ENCODE results near the gene GIPR. TPM values are rescaled to one million over a fixed set of nuclear protein-coding genes. Genes with fewer than 3 reads are reported as not detected.
A peak's percentile ranks its signal among the peaks of the same experiment; 100 is the strongest.

The GIPR gene
- total RNA-seq, 1 donor from 2014 or later: 4.2 TPM

- peaks cover 18% of the 10 kb centered on the region for H3K4me1 Mint-ChIP-seq
- H3K27ac Mint-ChIP-seq: peak within 1 kb of the TSS; percentile 97
- peak; percentile 99 for DNase-seq
- peak within 1 kb of the TSS; percentile 94 for H3K4me3 Mint-ChIP-seq
- intact Hi-C loops (cut with micrococcal nuclease): loop anchor here (1.0 to 2.0 kb wide), 10 partner anchors 10 to 195 kb away; partner anchors contain the start of genes FBXO46, GIPR, IRF2BP1 and OPA3
- peaks cover 54% of the 10 kb centered on the region for H3K36me3 Mint-ChIP-seq (ENCODE audit: low read depth)
- no peaks in the 10 kb centered on the region for H3K9me3 Mint-ChIP-seq
- no peaks in the 10 kb centered on the region for H3K27me3 Mint-ChIP-seq
These were observed 23.6 kb downstream of the GIPR start, which contains the start of gene SNRPD2 for GRCh38 chr19:45691516-45692186. Gene SNRPD2 (minus strand): TSS chr19:45691953. CDS start chr19:45691888, 65 bp downstream.

GRCh38 chr19:45692187-45693105 lies 24.4 kb downstream of the GIPR start, which contains the start of gene QPCTL:
Gene QPCTL (plus strand): TSS chr19:45692666. CDS start chr19:45692704, 38 bp downstream.
- peak; percentile 99 for DNase-seq
- H3K36me3 Mint-ChIP-seq (ENCODE audit: low read depth): peaks cover 49% of the 10 kb centered on the region
- peak within 1 kb of the TSS; percentile 94 for H3K4me3 Mint-ChIP-seq
- no peaks in the 10 kb centered on the region for H3K9me3 Mint-ChIP-seq
- peaks cover 19% of the 10 kb centered on the region for H3K4me1 Mint-ChIP-seq
- intact Hi-C loops (cut with micrococcal nuclease): loop anchor here (1.0 to 2.0 kb wide), 10 partner anchors 11 to 194 kb away; partner anchors contain the start of genes FBXO46, GIPR, IRF2BP1 and OPA3
- H3K27me3 Mint-ChIP-seq: no peaks in the 10 kb centered on the region
- peak within 1 kb of the TSS; percentile 97 for H3K27ac Mint-ChIP-seq

DNA sequence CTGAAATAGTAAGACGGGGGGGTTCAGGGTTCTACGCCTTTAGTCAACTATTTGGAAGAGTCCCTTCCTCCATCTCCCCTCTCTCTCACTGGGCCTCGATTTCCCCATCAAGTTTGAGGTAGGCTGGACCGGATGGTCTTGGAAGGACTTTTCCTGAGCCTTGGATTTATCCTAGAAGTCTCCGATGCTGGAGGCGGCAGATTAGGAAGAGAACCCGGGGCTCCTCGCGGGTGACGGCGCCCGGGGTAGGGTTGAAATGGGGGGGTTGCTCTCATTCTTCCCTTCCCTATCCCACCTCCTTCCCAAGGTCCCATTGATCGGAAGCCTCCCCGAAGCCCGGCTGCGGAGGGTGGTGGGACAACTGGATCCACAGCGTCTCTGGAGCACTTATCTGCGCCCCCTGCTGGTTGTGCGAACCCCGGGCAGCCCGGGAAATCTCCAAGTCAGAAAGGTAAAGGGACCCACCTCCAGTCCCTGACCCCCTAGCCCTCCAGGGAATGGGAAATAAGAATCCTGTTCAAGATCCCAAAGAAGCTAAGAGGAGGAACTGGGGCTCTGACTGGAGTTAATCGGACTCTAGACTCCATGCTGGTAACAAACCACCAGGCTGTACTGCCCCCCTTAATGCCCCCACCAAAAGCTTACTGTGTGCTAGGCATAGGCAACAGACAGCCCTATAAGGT lies 25.2 kb downstream of the GIPR start:
- Mint-ChIP-seq H3K27me3 (no peaks in the 10 kb centered on the region), H3K4me1 (peaks cover 24% of the 10 kb centered on the region), H3K9me3 (no peaks in the 10 kb centered on the region), H3K4me3 (peak overlapping the region; percentile 94), H3K36me3 (ENCODE audit: low read depth) (peaks cover 48% of the 10 kb centered on the region), H3K27ac (peak overlapping the region; percentile 97)
- DNase-seq: peak; percentile 94
- intact Hi-C loops (cut with micrococcal nuclease): loop anchor here (2.0 kb wide), 1 partner anchor 24 kb away; the partner anchor contains the start of gene GIPR

GRCh38 chr19:45701676-45702075 lies 33.7 kb downstream of the GIPR start:
- H3K4me3 Mint-ChIP-seq: no peak overlapping the region
- intact Hi-C loops (cut with micrococcal nuclease): no loop called here
- DNase-seq: no peak
- no peaks in the 10 kb centered on the region for H3K27me3 Mint-ChIP-seq
- peaks cover 30% of the 10 kb centered on the region for H3K36me3 Mint-ChIP-seq (ENCODE audit: low read depth)
- no peaks in the 10 kb centered on the region for H3K9me3 Mint-ChIP-seq
- H3K27ac Mint-ChIP-seq: no peak overlapping the region
- H3K4me1 Mint-ChIP-seq: peaks cover 7% of the 10 kb centered on the region

- intact Hi-C loops (cut with micrococcal nuclease): no loop called here
These were observed 37.1 kb downstream of the GIPR start for GRCh38 chr19:45705115-45705514.

GRCh38 chr19:45705710-45706415 lies 37.8 kb downstream of the GIPR start:
- peaks cover 34% of the 10 kb centered on the region for H3K36me3 Mint-ChIP-seq (ENCODE audit: low read depth)
- H3K4me1 Mint-ChIP-seq: peaks cover 6% of the 10 kb centered on the region
- no peak overlapping the region for H3K4me3 Mint-ChIP-seq
- DNase-seq: no peak
- no peaks in the 10 kb centered on the region for H3K9me3 Mint-ChIP-seq
- H3K27me3 Mint-ChIP-seq: no peaks in the 10 kb centered on the region
- intact Hi-C loops (cut with micrococcal nuclease): no loop called here
- H3K27ac Mint-ChIP-seq: no peak overlapping the region

More at GRCh38 chr19:45705115-45705514, 37.1 kb downstream of the GIPR start:
- no peak overlapping the region for H3K27ac Mint-ChIP-seq
- H3K9me3 Mint-ChIP-seq: no peaks in the 10 kb centered on the region
- H3K4me1 Mint-ChIP-seq: peaks cover 3% of the 10 kb centered on the region
- no peak for DNase-seq
- peaks cover 29% of the 10 kb centered on the region for H3K36me3 Mint-ChIP-seq (ENCODE audit: low read depth)
- H3K4me3 Mint-ChIP-seq: no peak overlapping the region
- H3K27me3 Mint-ChIP-seq: no peaks in the 10 kb centered on the region

DNA sequence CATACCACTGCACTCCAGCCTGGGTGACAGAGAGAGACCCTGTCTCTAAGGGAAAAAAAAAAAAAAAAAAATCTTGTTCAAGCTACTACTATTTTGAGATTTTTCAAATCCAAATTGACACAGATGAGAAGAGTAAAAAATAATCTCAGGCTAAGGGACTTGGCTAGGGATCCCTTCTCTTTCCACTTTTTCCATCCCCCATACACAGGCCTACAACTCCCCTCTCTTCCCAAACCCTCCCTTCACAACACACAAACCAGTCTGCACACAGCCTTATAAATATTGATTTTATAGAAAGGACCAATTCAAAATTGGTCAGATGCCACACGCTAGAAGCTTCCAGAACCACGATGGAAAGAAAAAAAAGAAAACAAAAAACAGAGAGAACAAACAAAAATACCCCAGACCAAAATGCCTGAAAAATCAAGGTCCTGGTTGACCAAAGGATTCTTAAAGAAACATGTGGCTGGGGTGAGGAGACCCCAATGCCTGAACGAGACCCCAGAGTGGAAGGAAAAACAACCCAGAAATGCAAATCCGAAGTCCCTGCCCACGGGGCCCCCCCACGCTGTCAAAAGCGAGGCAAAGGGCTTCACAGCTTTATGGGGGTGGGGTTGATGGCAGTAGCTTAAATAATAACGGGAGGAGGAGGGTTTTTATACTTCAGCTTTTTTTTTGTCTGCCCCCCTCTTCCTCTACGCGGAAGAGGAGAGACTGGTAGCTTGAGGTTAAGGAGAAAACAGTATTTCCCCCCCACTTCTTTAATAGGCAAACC lies 42.5 kb downstream of the GIPR start:
- no peak overlapping the region for H3K4me3 Mint-ChIP-seq
- H3K27ac Mint-ChIP-seq: no peak overlapping the region
- no peak for DNase-seq
- no peaks in the 10 kb centered on the region for H3K9me3 Mint-ChIP-seq
- H3K27me3 Mint-ChIP-seq: no peaks in the 10 kb centered on the region
- H3K4me1 Mint-ChIP-seq: peaks cover 10% of the 10 kb centered on the region
- H3K36me3 Mint-ChIP-seq (ENCODE audit: low read depth): peaks cover 23% of the 10 kb centered on the region
- intact Hi-C loops (cut with micrococcal nuclease): no loop called here

DNA sequence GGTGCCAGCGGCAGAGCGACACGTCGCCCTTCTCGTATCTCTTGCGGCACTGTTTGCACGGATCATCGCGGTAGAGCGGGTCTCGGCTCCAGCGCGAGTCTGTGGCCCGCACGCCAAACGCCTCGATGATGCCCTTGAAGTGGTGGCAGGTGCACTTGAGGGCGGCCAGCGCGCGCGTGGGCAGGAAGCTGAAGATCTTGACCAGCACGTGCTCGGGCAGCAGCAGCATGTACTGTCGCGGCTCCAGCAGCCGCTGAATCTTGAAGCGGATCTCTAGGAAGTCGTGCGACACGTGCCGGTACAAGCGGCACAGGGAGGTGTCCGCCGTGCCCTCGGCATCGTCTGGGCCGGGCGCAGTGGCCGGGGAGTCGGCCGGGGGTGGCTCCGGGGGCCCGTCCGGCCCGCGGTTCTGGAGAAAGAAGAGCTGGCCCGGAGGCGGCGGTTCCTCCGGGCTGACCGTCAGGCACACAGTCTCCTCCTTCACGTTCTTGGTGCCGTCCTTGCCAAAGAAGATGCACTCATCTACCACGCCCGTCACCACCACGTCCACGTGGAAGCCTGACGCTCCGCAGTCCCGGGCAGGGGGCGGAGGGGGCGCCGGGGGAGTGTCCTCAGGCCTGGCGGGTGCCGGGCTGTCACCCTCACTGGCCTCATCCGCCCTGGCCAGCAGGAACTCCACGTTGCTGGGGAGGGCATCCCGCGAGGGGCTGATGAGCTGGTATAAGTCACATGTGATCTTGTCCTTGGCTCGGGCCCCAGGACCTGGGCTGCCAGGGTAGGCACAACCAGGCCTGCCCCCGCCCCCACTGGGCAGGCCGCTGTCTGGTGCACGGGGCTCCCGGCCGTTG lies 44.1 kb downstream of the GIPR start:
- intact Hi-C loops (cut with micrococcal nuclease): no loop called here
- no peaks in the 10 kb centered on the region for H3K27me3 Mint-ChIP-seq

GRCh38 chr19:45712699-45713067 lies 44.7 kb downstream of the GIPR start:
- Mint-ChIP-seq H3K27me3 (peaks cover 2% of the 10 kb centered on the region), H3K4me1 (peaks cover 23% of the 10 kb centered on the region), H3K27ac (no peak overlapping the region), H3K36me3 (ENCODE audit: low read depth) (peaks cover 27% of the 10 kb centered on the region), H3K4me3 (no peak overlapping the region), H3K9me3 (no peaks in the 10 kb centered on the region)
- intact Hi-C loops (cut with micrococcal nuclease): no loop called here
- no peak for DNase-seq

More for the DNA sequence above, 44.1 kb downstream of the GIPR start:
- Mint-ChIP-seq H3K27ac (no peak overlapping the region), H3K4me3 (no peak overlapping the region), H3K9me3 (no peaks in the 10 kb centered on the region), H3K4me1 (peaks cover 19% of the 10 kb centered on the region), H3K36me3 (ENCODE audit: low read depth) (peaks cover 23% of the 10 kb centered on the region)
- no peak for DNase-seq

DNA sequence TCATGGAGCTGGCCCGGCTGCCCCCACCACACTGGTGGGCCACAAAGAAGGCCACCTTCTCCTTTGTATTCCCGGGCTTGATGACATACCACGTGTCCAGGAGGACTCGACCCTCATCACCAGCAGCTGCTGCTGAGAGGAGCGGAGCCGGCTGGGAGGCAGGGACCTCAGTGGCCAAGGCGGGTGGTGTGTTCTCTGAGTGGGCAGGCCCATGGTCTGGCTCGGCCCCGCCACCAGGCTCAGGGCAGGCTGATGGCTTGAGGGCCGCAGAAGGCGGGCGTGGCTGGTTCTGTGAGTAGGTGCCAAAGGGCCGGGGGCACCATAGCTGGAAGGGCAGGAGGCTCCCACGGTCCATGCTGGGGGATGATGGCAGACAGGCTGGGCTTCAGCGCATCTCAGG lies 45.1 kb downstream of the GIPR start:
- H3K27ac Mint-ChIP-seq: no peak overlapping the region
- H3K9me3 Mint-ChIP-seq: no peaks in the 10 kb centered on the region
- no peak overlapping the region for H3K4me3 Mint-ChIP-seq
- H3K36me3 Mint-ChIP-seq (ENCODE audit: low read depth): peaks cover 28% of the 10 kb centered on the region
- no peak for DNase-seq
- H3K4me1 Mint-ChIP-seq: peaks cover 27% of the 10 kb centered on the region
- intact Hi-C loops (cut with micrococcal nuclease): no loop called here
- peaks cover 2% of the 10 kb centered on the region for H3K27me3 Mint-ChIP-seq

GRCh38 chr19:45715139-45715538 lies 47.1 kb downstream of the GIPR start:
- Mint-ChIP-seq H3K4me3 (no peak overlapping the region), H3K9me3 (no peaks in the 10 kb centered on the region), H3K27me3 (peaks cover 2% of the 10 kb centered on the region), H3K4me1 (peaks cover 36% of the 10 kb centered on the region), H3K27ac (no peak overlapping the region), H3K36me3 (ENCODE audit: low read depth) (peaks cover 38% of the 10 kb centered on the region)
- DNase-seq: no peak
- intact Hi-C loops (cut with micrococcal nuclease): no loop called here
